ENCODE measurements around the gene LPAR3.

DNA sequence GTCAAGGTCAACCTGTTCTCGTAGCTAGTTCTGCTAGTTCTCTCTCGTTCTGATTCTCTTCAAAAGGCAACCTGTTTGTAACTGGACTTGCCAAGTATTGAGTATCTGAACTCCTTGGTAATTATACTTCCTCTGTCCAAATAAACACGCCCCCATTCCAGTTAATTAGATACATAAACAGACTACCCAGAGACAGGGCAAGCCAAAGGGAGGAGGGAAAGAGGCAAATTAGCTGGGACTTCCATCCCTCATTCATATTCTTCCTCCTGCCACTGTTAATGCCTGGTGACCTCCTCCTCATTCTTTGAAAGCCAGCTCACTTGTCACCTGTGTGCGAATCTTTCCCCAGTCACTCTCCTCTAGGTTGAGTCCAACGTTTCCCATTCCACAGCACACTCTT is 62.9 kb downstream of the LPAR3 start:
- TF ChIP-seq, protein P1, sequence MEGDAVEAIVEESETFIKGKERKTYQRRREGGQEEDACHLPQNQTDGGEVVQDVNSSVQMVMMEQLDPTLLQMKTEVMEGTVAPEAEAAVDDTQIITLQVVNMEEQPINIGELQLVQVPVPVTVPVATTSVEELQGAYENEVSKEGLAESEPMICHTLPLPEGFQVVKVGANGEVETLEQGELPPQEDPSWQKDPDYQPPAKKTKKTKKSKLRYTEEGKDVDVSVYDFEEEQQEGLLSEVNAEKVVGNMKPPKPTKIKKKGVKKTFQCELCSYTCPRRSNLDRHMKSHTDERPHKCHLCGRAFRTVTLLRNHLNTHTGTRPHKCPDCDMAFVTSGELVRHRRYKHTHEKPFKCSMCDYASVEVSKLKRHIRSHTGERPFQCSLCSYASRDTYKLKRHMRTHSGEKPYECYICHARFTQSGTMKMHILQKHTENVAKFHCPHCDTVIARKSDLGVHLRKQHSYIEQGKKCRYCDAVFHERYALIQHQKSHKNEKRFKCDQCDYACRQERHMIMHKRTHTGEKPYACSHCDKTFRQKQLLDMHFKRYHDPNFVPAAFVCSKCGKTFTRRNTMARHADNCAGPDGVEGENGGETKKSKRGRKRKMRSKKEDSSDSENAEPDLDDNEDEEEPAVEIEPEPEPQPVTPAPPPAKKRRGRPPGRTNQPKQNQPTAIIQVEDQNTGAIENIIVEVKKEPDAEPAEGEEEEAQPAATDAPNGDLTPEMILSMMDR (IDR thresholded peaks at IDR 0.05; ENCODE audit: low read length), result no peak
- no peak for TF ChIP-seq EZH2phosphoT487 (IDR thresholded peaks at IDR 0.05; ENCODE audit: low read length)

Data from MM.1S (cell line).